ENCODE measurements around the gene NT5DC1.

Gene NT5DC1

DNA sequence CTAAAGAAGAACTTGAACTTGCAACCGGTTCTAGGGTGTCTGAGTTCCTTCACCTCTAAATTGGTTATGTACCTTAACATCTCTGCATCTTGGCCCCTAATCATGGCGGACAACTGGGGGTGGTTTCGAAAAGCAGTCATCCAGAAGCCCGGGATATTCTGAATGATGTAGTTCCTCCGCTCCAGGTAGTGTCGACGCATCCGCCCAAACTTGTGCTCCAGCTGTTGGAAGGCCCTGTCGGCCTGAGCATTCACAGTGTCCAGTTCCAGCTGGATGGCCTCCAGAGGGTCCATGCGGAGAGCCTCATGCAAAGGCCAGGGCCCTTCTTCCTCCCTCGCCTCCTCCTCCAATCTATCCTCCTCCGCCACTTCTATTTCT lies 178.2 kb downstream of the NT5DC1 start:
- H3F3A ChIP-seq (ENCODE audit: insufficient read depth, low read length): peaks cover 13% of the 10 kb centered on the region
- peak overlapping the region; percentile 99 for H3K27ac ChIP-seq (ENCODE audit: low read length)
- peaks cover 24% of the 10 kb centered on the region for H3K4me1 ChIP-seq (ENCODE audit: low read length)
- H3K9me2 ChIP-seq (replicated peaks; ENCODE audit: insufficient read depth, low read length): no peaks in the 10 kb centered on the region
- H3K9ac ChIP-seq (ENCODE audit: low read length): peak overlapping the region; percentile 99
- peak overlapping the region; percentile 99 for H3K4me3 ChIP-seq (ENCODE audit: low read length)
- H4K20me1 ChIP-seq (ENCODE audit: insufficient read depth, low read length): no peaks in the 10 kb centered on the region; the same call in 1 of the 2 replicates
- no peaks in the 10 kb centered on the region; the same call in 1 of the 2 replicates for H3K36me3 ChIP-seq (replicated peaks; ENCODE audit: insufficient read depth, low read length)
- no peaks in the 10 kb centered on the region for H3K9me3 ChIP-seq (replicated peaks; ENCODE audit: insufficient read depth, low read length)
- H2AFZ ChIP-seq (ENCODE audit: low read length): no peak overlapping the region
- H3K27me3 ChIP-seq (replicated peaks; ENCODE audit: insufficient read depth, low read length): no peaks in the 10 kb centered on the region
- peak overlapping the region; percentile 87 for H3K4me2 ChIP-seq (ENCODE audit: low read depth, low read length)
- DNase-seq: no peak
- H3K79me2 ChIP-seq (ENCODE audit: low read length): peaks cover 51% of the 10 kb centered on the region
- TF ChIP-seq EZH2 (optimal IDR thresholded peaks at IDR 0.05; ENCODE audit: low read depth, low read length): no peak
- TF ChIP-seq, protein P1, sequence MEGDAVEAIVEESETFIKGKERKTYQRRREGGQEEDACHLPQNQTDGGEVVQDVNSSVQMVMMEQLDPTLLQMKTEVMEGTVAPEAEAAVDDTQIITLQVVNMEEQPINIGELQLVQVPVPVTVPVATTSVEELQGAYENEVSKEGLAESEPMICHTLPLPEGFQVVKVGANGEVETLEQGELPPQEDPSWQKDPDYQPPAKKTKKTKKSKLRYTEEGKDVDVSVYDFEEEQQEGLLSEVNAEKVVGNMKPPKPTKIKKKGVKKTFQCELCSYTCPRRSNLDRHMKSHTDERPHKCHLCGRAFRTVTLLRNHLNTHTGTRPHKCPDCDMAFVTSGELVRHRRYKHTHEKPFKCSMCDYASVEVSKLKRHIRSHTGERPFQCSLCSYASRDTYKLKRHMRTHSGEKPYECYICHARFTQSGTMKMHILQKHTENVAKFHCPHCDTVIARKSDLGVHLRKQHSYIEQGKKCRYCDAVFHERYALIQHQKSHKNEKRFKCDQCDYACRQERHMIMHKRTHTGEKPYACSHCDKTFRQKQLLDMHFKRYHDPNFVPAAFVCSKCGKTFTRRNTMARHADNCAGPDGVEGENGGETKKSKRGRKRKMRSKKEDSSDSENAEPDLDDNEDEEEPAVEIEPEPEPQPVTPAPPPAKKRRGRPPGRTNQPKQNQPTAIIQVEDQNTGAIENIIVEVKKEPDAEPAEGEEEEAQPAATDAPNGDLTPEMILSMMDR (IDR thresholded peaks at IDR 0.05; ENCODE audit: low read length): no peak
- no peak for TF ChIP-seq EZH2phosphoT487 (IDR thresholded peaks at IDR 0.05; ENCODE audit: low read length)

GRCh38 chr6:116279232-116280160 lies 178.8 kb downstream of the NT5DC1 start, which contains the start of gene TSPYL1:
Gene TSPYL1, minus strand, starts transcription at chr6:116279930. Its CDS starts 100 bp downstream, at chr6:116279830.
- peak; percentile 98 for DNase-seq
- Histone ChIP-seq H3K27ac (ENCODE audit: low read length) (peak within 1 kb of the TSS; percentile 99), H3K36me3 (replicated peaks; ENCODE audit: insufficient read depth, low read length) (no peaks in the 10 kb centered on the region; the same call in 1 of the 2 replicates), H4K20me1 (ENCODE audit: insufficient read depth, low read length) (no peaks in the 10 kb centered on the region; the same call in 1 of the 2 replicates), H3K9me2 (replicated peaks; ENCODE audit: insufficient read depth, low read length) (no peaks in the 10 kb centered on the region), H3K4me1 (ENCODE audit: low read length) (peaks cover 24% of the 10 kb centered on the region), H3K79me2 (ENCODE audit: low read length) (peaks cover 51% of the 10 kb centered on the region), H3K4me2 (ENCODE audit: low read depth, low read length) (peak within 1 kb of the TSS; percentile 87), H3K4me3 (ENCODE audit: low read length) (peak within 1 kb of the TSS; percentile 99), H2AFZ (ENCODE audit: low read length) (peak within 1 kb of the TSS; percentile 87), H3F3A (ENCODE audit: insufficient read depth, low read length) (peaks cover 13% of the 10 kb centered on the region), H3K9ac (ENCODE audit: low read length) (peak within 1 kb of the TSS; percentile 99), H3K27me3 (replicated peaks; ENCODE audit: insufficient read depth, low read length) (no peaks in the 10 kb centered on the region), H3K9me3 (replicated peaks; ENCODE audit: insufficient read depth, low read length) (no peaks in the 10 kb centered on the region)
- TF ChIP-seq EZH2 (optimal IDR thresholded peaks at IDR 0.05; ENCODE audit: low read depth, low read length): no peak
- TF ChIP-seq, protein P1 (IDR thresholded peaks at IDR 0.05; ENCODE audit: low read length): peak; percentile 13; the same call in 1 of the 2 replicates

DNA sequence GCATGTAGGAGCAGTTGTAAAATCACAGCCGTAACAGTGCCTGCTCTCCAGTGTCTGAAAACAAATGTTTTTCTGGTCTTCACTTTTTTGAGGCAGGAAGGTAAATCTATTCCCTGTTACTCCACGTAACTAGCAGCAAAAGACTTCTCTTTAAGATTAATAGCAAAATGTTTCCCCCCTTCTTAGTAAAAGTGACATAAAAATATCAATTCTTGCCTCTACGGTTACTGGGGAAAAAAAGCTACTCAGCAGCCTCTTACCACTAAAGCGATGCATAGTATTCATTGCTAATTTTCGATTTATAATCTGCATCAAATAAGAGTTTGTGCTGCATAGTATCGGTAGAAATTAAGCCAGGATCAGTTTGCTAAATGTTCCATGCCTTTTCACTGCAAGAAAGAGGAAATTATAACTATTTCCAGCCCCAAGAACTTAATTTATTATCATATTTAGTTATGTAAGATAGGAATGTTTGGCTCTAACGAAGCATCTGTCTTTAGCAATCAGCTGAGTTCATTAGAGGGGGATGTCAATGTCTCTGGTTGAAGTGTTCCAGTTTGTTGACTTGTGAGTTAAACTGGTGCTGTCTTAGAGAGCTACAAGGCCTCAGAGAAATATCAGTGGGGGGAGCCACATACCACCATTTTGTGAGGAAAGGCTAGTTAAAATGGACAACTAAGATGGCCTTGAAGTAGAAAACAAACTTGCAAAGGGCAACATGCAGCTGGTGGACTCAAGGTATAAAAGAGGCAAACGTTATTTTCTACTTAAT lies 179.7 kb downstream of the NT5DC1 start:
- Histone ChIP-seq H3K36me3 (replicated peaks; ENCODE audit: insufficient read depth, low read length) (no peaks in the 10 kb centered on the region; the same call in 1 of the 2 replicates), H3K27ac (ENCODE audit: low read length) (peak overlapping the region; percentile 99), H3K27me3 (replicated peaks; ENCODE audit: insufficient read depth, low read length) (no peaks in the 10 kb centered on the region), H3K9me3 (replicated peaks; ENCODE audit: insufficient read depth, low read length) (no peaks in the 10 kb centered on the region), H3K4me3 (ENCODE audit: low read length) (peak overlapping the region; percentile 99), H3K4me1 (ENCODE audit: low read length) (peaks cover 24% of the 10 kb centered on the region), H2AFZ (ENCODE audit: low read length) (peak overlapping the region; percentile 73), H3K9ac (ENCODE audit: low read length) (peak overlapping the region; percentile 99), H4K20me1 (ENCODE audit: insufficient read depth, low read length) (no peaks in the 10 kb centered on the region; the same call in 1 of the 2 replicates), H3K79me2 (ENCODE audit: low read length) (peaks cover 43% of the 10 kb centered on the region), H3K4me2 (ENCODE audit: low read depth, low read length) (peak overlapping the region; percentile 81), H3F3A (ENCODE audit: insufficient read depth, low read length) (peaks cover 13% of the 10 kb centered on the region), H3K9me2 (replicated peaks; ENCODE audit: insufficient read depth, low read length) (no peaks in the 10 kb centered on the region)
- TF ChIP-seq, protein P1 (IDR thresholded peaks at IDR 0.05; ENCODE audit: low read length): no peak
- TF ChIP-seq EZH2phosphoT487 (IDR thresholded peaks at IDR 0.05; ENCODE audit: low read length) (no peak), EZH2 (optimal IDR thresholded peaks at IDR 0.05; ENCODE audit: low read depth, low read length) (no peak)
- no peak for DNase-seq
